NCI-H1105 treated with DMSO at 0.1 percent for 48 hours (cell line): ENCODE measurements around the gene SLC20A1.

Experiments used
- DNase-seq: peaks from one replicate; lab custom pipeline; 2025; lab: John Stamatoyannopoulos, UW

The SLC20A1 gene

GRCh38 chr2:112626604-112627059 lies 19.1 kb upstream of the SLC20A1 start:
- DNase-seq: peak; percentile 78

- no peak for DNase-seq
These were observed 18.4 kb upstream of the SLC20A1 start for GRCh38 chr2:112627060-112628040.

- DNase-seq: no peak
These were observed 16.5 kb upstream of the SLC20A1 start for GRCh38 chr2:112629224-112629623.

GRCh38 chr2:112629823-112630222 lies 15.9 kb upstream of the SLC20A1 start:
- no peak for DNase-seq

- DNase-seq: no peak
These were observed 15.5 kb upstream of the SLC20A1 start for GRCh38 chr2:112630268-112630667.

GRCh38 chr2:112633708-112634107 lies 12.0 kb upstream of the SLC20A1 start:
- DNase-seq: no peak

- DNase-seq: no peak
These were observed 11.4 kb upstream of the SLC20A1 start for GRCh38 chr2:112634153-112634873.

- DNase-seq: no peak
These were observed 10.9 kb upstream of the SLC20A1 start for GRCh38 chr2:112634874-112635157.

GRCh38 chr2:112636605-112637288 lies 9.0 kb upstream of the SLC20A1 start:
- no peak for DNase-seq

GRCh38 chr2:112637289-112637660 lies 8.5 kb upstream of the SLC20A1 start:
- no peak for DNase-seq

- DNase-seq: no peak
These were observed 5.8 kb upstream of the SLC20A1 start for GRCh38 chr2:112639936-112640335.

- DNase-seq: no peak
These were observed 5.3 kb upstream of the SLC20A1 start for GRCh38 chr2:112640467-112640799.

GRCh38 chr2:112640800-112641675 lies 4.7 kb upstream of the SLC20A1 start:
- no peak for DNase-seq

GRCh38 chr2:112641701-112642100 lies 4.0 kb upstream of the SLC20A1 start:
- no peak for DNase-seq

GRCh38 chr2:112642561-112642960 lies 3.2 kb upstream of the SLC20A1 start:
- no peak for DNase-seq

GRCh38 chr2:112642966-112643365 lies 2.8 kb upstream of the SLC20A1 start:
- no peak for DNase-seq

- DNase-seq: no peak
These were observed 2.3 kb upstream of the SLC20A1 start for GRCh38 chr2:112643488-112643887.

- DNase-seq: no peak
These were observed 1.4 kb upstream of the SLC20A1 start for GRCh38 chr2:112644155-112644932.

GRCh38 chr2:112644933-112645309 lies 818 bp upstream of the SLC20A1 start:
- DNase-seq: no peak

GRCh38 chr2:112646102-112646719 lies 472 bp downstream of the SLC20A1 start:
- DNase-seq: peak; percentile 52
